Panc1 (cell line): ENCODE results near the gene PTPN2. TPM values are rescaled to one million over a fixed set of nuclear protein-coding genes. Genes with fewer than 3 reads are reported as not detected.

Experiments
- ATAC-seq: fragments of 200-7000 bp; cut with Tn5 transposase; 2 replicates; pipeline ENCODE4 v1.9.1; 2020; ENCODE audit warnings: mild to moderate bottlenecking, moderate library complexity
- BruUV-seq: library from RNA; stranded (reverse); fragments of 400-500 nt; replicated peaks from 2 replicates; lab custom pipeline; 2021; lab: Mats Ljungman, UMichigan
- CTCF ChIA-PET: fragments of 300-600 bp; sonication (Branson Sonifier 250); formaldehyde crosslinking; loops from one replicate; lab custom pipeline; 2022; ENCODE audit warnings: antibody characterized with exemption; lab: Charles Lee
- POLR2A ChIA-PET: fragments of 300-600 bp; sonication (Branson Sonifier 250); formaldehyde crosslinking; loops from one replicate; lab custom pipeline; 2022; ENCODE audit warnings: antibody characterized with exemption; lab: Charles Lee
- DNase-seq: peaks from one replicate; pipeline ENCODE4 v3.0.0-alpha.2; 2010; ENCODE audit warnings: low read depth, low spot score
- H3K27ac ChIP-seq: 2 replicates; pipeline ENCODE4 v1.5.1; 2011; ENCODE audit warnings: mild to moderate bottlenecking, low read length, inconsistent platforms
- H3K27me3 ChIP-seq: fragments of 200-500 bp; sonication (Bioruptor generic); 2 replicates; pipeline ENCODE4 v1.6.0; 2014; ENCODE audit warnings: low read length, inconsistent platforms; ENCODE audit not compliant: control insufficient read depth, insufficient read depth
- H3K36me3 ChIP-seq: fragments of 200-500 bp; sonication (Bioruptor generic); 2 replicates; pipeline ENCODE4 v1.5.1; 2014; ENCODE audit warnings: inconsistent platforms, mild to moderate bottlenecking, low read length, moderate library complexity; ENCODE audit not compliant: control insufficient read depth, insufficient read depth
- H3K4me1 ChIP-seq: 2 replicates; pipeline ENCODE4 v1.5.1; 2011; ENCODE audit warnings: inconsistent platforms, mild to moderate bottlenecking, low read length, moderate library complexity; ENCODE audit not compliant: control insufficient read depth, insufficient read depth
- H3K4me3 ChIP-seq, 2 experiments: 2 replicates each; pipeline ENCODE4 v1.5.1; 2011 to 2012; ENCODE audit warnings: low read depth in 2 of 2, low read length in 2 of 2, mild to moderate bottlenecking in 2 of 2, inconsistent platforms in 1 of 2, moderate library complexity in 1 of 2
- H3K9me3 ChIP-seq: fragments of 200-500 bp; sonication (Bioruptor generic); 2 replicates; pipeline ENCODE4 v1.5.1; 2014; ENCODE audit warnings: low read depth, mild to moderate bottlenecking, inconsistent platforms, low read length, moderate library complexity; ENCODE audit not compliant: control insufficient read depth, insufficient read depth
- CTCF ChIP-seq: fragments of 450-650 bp; IDR thresholded peaks from 2 replicates; pipeline ENCODE4 v1.5.1; 2017; ENCODE audit warnings: mild to moderate bottlenecking
- POLR2AphosphoS5 ChIP-seq: IDR thresholded peaks from 2 replicates; pipeline ENCODE4 v1.6.1; 2012; ENCODE audit warnings: mild to moderate bottlenecking, low read depth, low read length, moderate library complexity
- REST ChIP-seq, 2 experiments: IDR thresholded peaks; 2 replicates each; pipeline ENCODE4 v1.6.1; 2011 to 2012; ENCODE audit warnings: low read depth in 2 of 2, control low read depth in 1 of 2, low read length in 1 of 2, mild to moderate bottlenecking in 1 of 2, moderate library complexity in 1 of 2; ENCODE audit not compliant: insufficient read depth in 1 of 2
- SIN3A ChIP-seq: IDR thresholded peaks from 2 replicates; pipeline ENCODE4 v1.6.1; 2012; ENCODE audit warnings: low read depth, mild to moderate bottlenecking, low read length, moderate library complexity, borderline replicate concordance; ENCODE audit not compliant: insufficient read depth
- TCF7L2 ChIP-seq: IDR thresholded peaks from 2 replicates; pipeline ENCODE4 v1.6.1; 2011; ENCODE audit warnings: mild to moderate bottlenecking, low read depth, low read length, inconsistent platforms
- in situ Hi-C: cut with HindIII; loops from 2 replicates; pipeline ENCODE4 v1.10.0; 2016; ENCODE audit warnings: low sequenced_read_pairs, low pct_unique_long_range_greater_than_20kb
- intact Hi-C: fragments of 100-400 bp; cut with micrococcal nuclease; formaldehyde crosslinking; loops from one replicate; pipeline ENCODE4 v1.10.0; 2022; ENCODE audit not compliant: unreplicated experiment
- total RNA-seq: library from RNA; stranded (reverse); gene quantifications from one replicate; pipeline ENCODE4 v1.2.1, GENCODE V29; 2021; ENCODE audit not compliant: unreplicated experiment

Gene PTPN2
- total RNA-seq, 1 experiment from 2014 or later, result 34.8 TPM

GRCh38 chr18:12796448-12796847, 87.6 kb downstream of the PTPN2 start:
- TF ChIP-seq TCF7L2 (no peak), REST (IDR thresholded peaks at IDR 0.05; ENCODE audit: insufficient read depth in 1 of 2, low read depth in 2 of 2, low read length in 1 of 2) (no peak), SIN3A (no peak), POLR2AphosphoS5 (no peak), CTCF (no peak)
- ATAC-seq, result no peak
- H3K9me3 ChIP-seq, result no peaks in the 10 kb centered on the region
- H3K36me3 ChIP-seq, result peaks cover 10% of the 10 kb centered on the region
- in situ Hi-C loops (no loop called here), intact Hi-C loops (no loop called here)
- no TSS peak for BruUV-seq
- no peaks in the 10 kb centered on the region for H3K4me1 ChIP-seq
- H3K4me3 ChIP-seq, result no peak overlapping the region
- no peak overlapping the region for H3K27ac ChIP-seq
- POLR2A ChIA-PET, result no interaction called here
- no peaks in the 10 kb centered on the region for H3K27me3 ChIP-seq
- DNase-seq, result no peak
- CTCF ChIA-PET, result no interaction called here

- ATAC-seq, result no peak
- no peak for DNase-seq
- intact Hi-C loops, result no loop called here
- CTCF ChIA-PET, result no interaction called here
- Histone ChIP-seq H3K4me3 (no peak overlapping the region), H3K36me3 (no peaks in the 10 kb centered on the region; the same call in 1 of the 2 replicates), H3K9me3 (no peaks in the 10 kb centered on the region), H3K27me3 (no peaks in the 10 kb centered on the region), H3K27ac (no peak overlapping the region), H3K4me1 (no peaks in the 10 kb centered on the region)
- no TSS peak for BruUV-seq
- TF ChIP-seq POLR2AphosphoS5 (no peak), REST (IDR thresholded peaks at IDR 0.05; ENCODE audit: insufficient read depth in 1 of 2, low read depth in 2 of 2, low read length in 1 of 2) (no peak), TCF7L2 (no peak), SIN3A (no peak), CTCF (no peak)
- POLR2A ChIA-PET, result no interaction called here
- in situ Hi-C loops, result no loop called here
These were observed 92.4 kb downstream of the PTPN2 start for GRCh38 chr18:12791610-12792009.
